Neural progenitor cell (in vitro differentiated cells): ENCODE results near the gene KCNH6. TPM values are rescaled to one million over a fixed set of nuclear protein-coding genes. Genes with fewer than 3 reads are reported as not detected.

ENCODE experiments used
- DNase-seq: peaks from one replicate; pipeline ENCODE4 v3.0.0-alpha.2; 2016; ENCODE audit warnings: low spot score
- H2AFZ ChIP-seq: fragments of 200-600 bp; sonication (generic); replicated peaks from 2 replicates; pipeline ENCODE4 v1.6.1; 2016; ENCODE audit warnings: antibody characterized with exemption
- H3F3A ChIP-seq: fragments of 200-600 bp; sonication (generic); 2 replicates; pipeline ENCODE4 v1.6.1; 2016; ENCODE audit warnings: antibody characterized with exemption, low read depth
- H3K27ac ChIP-seq: fragments of 200-600 bp; sonication (generic); 2 replicates; pipeline ENCODE4 v1.5.1; 2016; ENCODE audit warnings: mild to moderate bottlenecking
- H3K27me3 ChIP-seq: fragments of 200-600 bp; sonication (generic); 2 replicates; pipeline ENCODE4 v1.6.1; 2016; ENCODE audit warnings: mild to moderate bottlenecking, moderate library complexity
- H3K36me3 ChIP-seq: fragments of 200-600 bp; sonication (generic); 2 replicates; pipeline ENCODE4 v1.5.1; 2016
- H3K4me1 ChIP-seq: fragments of 200-600 bp; sonication (generic); 2 replicates; pipeline ENCODE4 v1.6.1; 2016; ENCODE audit warnings: mixed run types
- H3K4me2 ChIP-seq: fragments of 200-600 bp; sonication (generic); 2 replicates; pipeline ENCODE4 v1.6.1; 2016
- H3K4me3 ChIP-seq: fragments of 200-600 bp; sonication (generic); 2 replicates; pipeline ENCODE4 v1.5.1; 2016
- H3K79me2 ChIP-seq: fragments of 200-600 bp; sonication (generic); 2 replicates; pipeline ENCODE4 v1.6.1; 2016; ENCODE audit warnings: low read depth
- H3K9ac ChIP-seq: fragments of 200-600 bp; sonication (generic); 2 replicates; pipeline ENCODE4 v1.6.1; 2016
- H3K9me3 ChIP-seq: fragments of 200-600 bp; sonication (generic); 2 replicates; pipeline ENCODE4 v1.5.1; 2016; ENCODE audit warnings: low read depth
- H4K20me1 ChIP-seq: fragments of 200-600 bp; sonication (generic); 2 replicates; pipeline ENCODE4 v1.6.1; 2016; ENCODE audit warnings: low read depth
- H3K27ac Mint-ChIP-seq: 3 replicates; pipeline ENCODE4 v1.8.0; 2021; ENCODE audit warnings: mixed read lengths
- H3K27me3 Mint-ChIP-seq: 2 replicates; pipeline ENCODE4 v1.8.0; 2022; ENCODE audit warnings: low read depth, mild to moderate bottlenecking, inconsistent platforms, moderate library complexity, mixed read lengths; ENCODE audit not compliant: insufficient read depth
- H3K36me3 Mint-ChIP-seq: 3 replicates; pipeline ENCODE4 v1.8.0; 2021; ENCODE audit warnings: mixed read lengths
- H3K4me1 Mint-ChIP-seq: 3 replicates; pipeline ENCODE4 v1.8.0; 2021; ENCODE audit warnings: mixed read lengths
- H3K4me3 Mint-ChIP-seq: 3 replicates; pipeline ENCODE4 v1.8.0; 2021; ENCODE audit warnings: mild to moderate bottlenecking, moderate library complexity, mixed read lengths
- H3K9me3 Mint-ChIP-seq: 3 replicates; pipeline ENCODE4 v1.8.0; 2020; ENCODE audit warnings: mixed read lengths
- EZH2 ChIP-seq: fragments of 200-600 bp; sonication (generic); IDR thresholded peaks from 2 replicates; pipeline ENCODE4 v1.6.1; 2017; ENCODE audit warnings: antibody characterized with exemption, mild to moderate bottlenecking, moderate library complexity
- EZH2phosphoT487 ChIP-seq: fragments of 200-600 bp; sonication (generic); IDR thresholded peaks from 2 replicates; pipeline ENCODE4 v1.6.1; 2017; ENCODE audit warnings: antibody characterized with exemption
- total RNA-seq: library from RNA; depleted of rRNA; stranded (reverse); fragments of >200 nt; gene quantifications from 2 replicates; pipeline ENCODE4 v1.2.3, GENCODE V29; 2015; ENCODE audit warnings: low replicate concordance
- TF ChIP-seq, protein P1 (sequence below): fragments of 200-600 bp; sonication (generic); IDR thresholded peaks from 2 replicates; pipeline ENCODE4 v1.5.1; 2017; ENCODE audit warnings: antibody characterized with exemption, mild to moderate bottlenecking

KCNH6 gene
- total RNA-seq, 1 donor from 2014 or later: not detected

- Mint-ChIP-seq H3K4me3 (no peak overlapping the region), H3K27ac (no peak overlapping the region), H3K9me3 (no peaks in the 10 kb centered on the region), H3K27me3 (peaks cover 32% of the 10 kb centered on the region), H3K4me1 (peaks cover 4% of the 10 kb centered on the region), H3K36me3 (no peaks in the 10 kb centered on the region)
- no peak for DNase-seq
- H4K20me1 ChIP-seq: peaks cover 12% of the 10 kb centered on the region
- H2AFZ ChIP-seq: no peak overlapping the region
- no peak overlapping the region for H3K27ac ChIP-seq
- no peaks in the 10 kb centered on the region for H3K9me3 ChIP-seq
- H3K4me1 ChIP-seq: no peaks in the 10 kb centered on the region
- H3K9ac ChIP-seq: no peak overlapping the region
- TF ChIP-seq, protein P1, sequence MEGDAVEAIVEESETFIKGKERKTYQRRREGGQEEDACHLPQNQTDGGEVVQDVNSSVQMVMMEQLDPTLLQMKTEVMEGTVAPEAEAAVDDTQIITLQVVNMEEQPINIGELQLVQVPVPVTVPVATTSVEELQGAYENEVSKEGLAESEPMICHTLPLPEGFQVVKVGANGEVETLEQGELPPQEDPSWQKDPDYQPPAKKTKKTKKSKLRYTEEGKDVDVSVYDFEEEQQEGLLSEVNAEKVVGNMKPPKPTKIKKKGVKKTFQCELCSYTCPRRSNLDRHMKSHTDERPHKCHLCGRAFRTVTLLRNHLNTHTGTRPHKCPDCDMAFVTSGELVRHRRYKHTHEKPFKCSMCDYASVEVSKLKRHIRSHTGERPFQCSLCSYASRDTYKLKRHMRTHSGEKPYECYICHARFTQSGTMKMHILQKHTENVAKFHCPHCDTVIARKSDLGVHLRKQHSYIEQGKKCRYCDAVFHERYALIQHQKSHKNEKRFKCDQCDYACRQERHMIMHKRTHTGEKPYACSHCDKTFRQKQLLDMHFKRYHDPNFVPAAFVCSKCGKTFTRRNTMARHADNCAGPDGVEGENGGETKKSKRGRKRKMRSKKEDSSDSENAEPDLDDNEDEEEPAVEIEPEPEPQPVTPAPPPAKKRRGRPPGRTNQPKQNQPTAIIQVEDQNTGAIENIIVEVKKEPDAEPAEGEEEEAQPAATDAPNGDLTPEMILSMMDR: no peak
- TF ChIP-seq EZH2phosphoT487: no peak
- H3K36me3 ChIP-seq: no peaks in the 10 kb centered on the region
- H3K4me3 ChIP-seq: no peak overlapping the region
- no peaks in the 10 kb centered on the region for H3F3A ChIP-seq
- peaks cover 17% of the 10 kb centered on the region for H3K27me3 ChIP-seq
- H3K79me2 ChIP-seq: no peaks in the 10 kb centered on the region
- H3K4me2 ChIP-seq: no peak overlapping the region
Measured at GRCh38 chr17:63528183-63528582, 5.0 kb downstream of the KCNH6 start.

GRCh38 chr17:63529711-63530556 lies 6.8 kb downstream of the KCNH6 start:
- H3K4me1 ChIP-seq: no peaks in the 10 kb centered on the region
- no peaks in the 10 kb centered on the region for H3K79me2 ChIP-seq
- H3K9me3 ChIP-seq: no peaks in the 10 kb centered on the region
- H3K9me3 Mint-ChIP-seq: no peaks in the 10 kb centered on the region
- H3K27ac ChIP-seq: no peak overlapping the region
- H2AFZ ChIP-seq: no peak overlapping the region
- H3K4me3 ChIP-seq: no peak overlapping the region
- no peaks in the 10 kb centered on the region for H3K36me3 Mint-ChIP-seq
- no peaks in the 10 kb centered on the region for H3K4me1 Mint-ChIP-seq
- no peaks in the 10 kb centered on the region for H3K27me3 ChIP-seq
- no peaks in the 10 kb centered on the region for H3F3A ChIP-seq
- H3K9ac ChIP-seq: no peak overlapping the region
- no peaks in the 10 kb centered on the region for H3K36me3 ChIP-seq
- no peak for DNase-seq
- TF ChIP-seq EZH2 (no peak), EZH2phosphoT487 (no peak)
- TF ChIP-seq, protein P1: no peak
- no peaks in the 10 kb centered on the region for H4K20me1 ChIP-seq
- H3K27ac Mint-ChIP-seq: no peak overlapping the region
- H3K4me3 Mint-ChIP-seq: no peak overlapping the region
- H3K27me3 Mint-ChIP-seq: peaks cover 18% of the 10 kb centered on the region
- no peak overlapping the region for H3K4me2 ChIP-seq

GRCh38 chr17:63530557-63531021 lies 7.4 kb downstream of the KCNH6 start:
- Histone ChIP-seq H3K4me1 (no peaks in the 10 kb centered on the region), H3K36me3 (no peaks in the 10 kb centered on the region), H3K9ac (no peak overlapping the region), H2AFZ (no peak overlapping the region), H3F3A (no peaks in the 10 kb centered on the region), H3K4me3 (no peak overlapping the region), H3K27me3 (no peaks in the 10 kb centered on the region), H4K20me1 (no peaks in the 10 kb centered on the region), H3K27ac (no peak overlapping the region), H3K9me3 (no peaks in the 10 kb centered on the region), H3K79me2 (no peaks in the 10 kb centered on the region), H3K4me2 (no peak overlapping the region)
- peaks cover 15% of the 10 kb centered on the region for H3K27me3 Mint-ChIP-seq
- H3K27ac Mint-ChIP-seq: no peak overlapping the region
- no peak overlapping the region for H3K4me3 Mint-ChIP-seq
- H3K36me3 Mint-ChIP-seq: no peaks in the 10 kb centered on the region
- H3K9me3 Mint-ChIP-seq: no peaks in the 10 kb centered on the region
- DNase-seq: no peak
- TF ChIP-seq, protein P1: no peak
- TF ChIP-seq EZH2phosphoT487 (no peak), EZH2 (no peak)
- peaks cover 2% of the 10 kb centered on the region for H3K4me1 Mint-ChIP-seq
